C4-2B (cell line): ENCODE data around the gene SDK2.

Experiments used
- CTCF ChIP-seq: fragments of 450-650 bp; conservative IDR thresholded peaks from 2 replicates; pipeline ENCODE4 v1.5.1; 2017; ENCODE audit warnings: mild to moderate bottlenecking
- ZFX ChIP-seq: fragments of 450-650 bp; IDR thresholded peaks from 2 replicates; pipeline ENCODE4 v1.6.1; 2017

GRCh38 chr17:73369111-73369521 is 275.1 kb downstream of the SDK2 start:
- TF ChIP-seq CTCF (no peak), ZFX (no peak)
